Keratinocyte (primary cell): ENCODE data around the gene SPECC1. TPM values are rescaled to one million over a fixed set of nuclear protein-coding genes. Genes with fewer than 3 reads are reported as not detected.
A peak's percentile ranks its signal among the peaks of the same experiment; 100 is the strongest.

ENCODE experiments used
- DNase-seq: peaks from one replicate; pipeline ENCODE4 v3.0.0-alpha.2; 2011; ENCODE audit warnings: low read depth, missing footprints, low spot score
- FAIRE-seq: peaks from 2 replicates; lab custom pipeline; 2011; peaks lifted over from hg19 to GRCh38; lab: Jason Lieb, UNC
- H2AFZ ChIP-seq: 2 replicates; pipeline ENCODE4 v1.6.0; 2012; ENCODE audit warnings: low read length, control low read depth, inconsistent platforms; ENCODE audit not compliant: control insufficient read depth
- H3K27ac ChIP-seq: 2 replicates; pipeline ENCODE4 v1.5.1; 2011; ENCODE audit warnings: low read length; ENCODE audit not compliant: control insufficient read depth, insufficient read depth
- H3K27me3 ChIP-seq: 3 replicates; pipeline ENCODE4 v1.6.0; 2011; ENCODE audit warnings: low read length; ENCODE audit not compliant: control insufficient read depth, insufficient read depth; ENCODE audit errors: extremely low read depth
- H3K36me3 ChIP-seq, 2 experiments: 2 replicates in 1 of 2; 3 replicates in 1 of 2; pipeline ENCODE4 v1.5.1; 2011; ENCODE audit warnings: low read length in 2 of 2, mild to moderate bottlenecking in 1 of 2; ENCODE audit not compliant: control insufficient read depth in 2 of 2, insufficient read depth in 2 of 2; ENCODE audit errors: extremely low read depth in 1 of 2
- H3K4me1 ChIP-seq: 3 replicates; pipeline ENCODE4 v1.5.1; 2011; ENCODE audit warnings: low read length; ENCODE audit not compliant: control insufficient read depth, insufficient read depth; ENCODE audit errors: extremely low read depth
- H3K4me2 ChIP-seq: 3 replicates; pipeline ENCODE4 v1.6.0; 2011; ENCODE audit warnings: low read depth, low read length; ENCODE audit not compliant: control insufficient read depth, insufficient read depth; ENCODE audit errors: extremely low read depth
- H3K4me3 ChIP-seq, 3 experiments: fragments of 200-600 bp in 1 of 3; sonication (generic) in 1 of 3; 2 replicates in 2 of 3; 3 replicates in 1 of 3; pipeline ENCODE4 v1.5.1; 2011 to 2016; ENCODE audit warnings: low read length in 3 of 3, mild to moderate bottlenecking in 3 of 3, control low read depth in 2 of 3, inconsistent platforms in 1 of 3, low read depth in 1 of 3, mixed read lengths in 1 of 3, mixed run types in 1 of 3, moderate library complexity in 1 of 3; ENCODE audit not compliant: control insufficient read depth in 2 of 3, insufficient read depth in 2 of 3; ENCODE audit errors: extremely low read depth in 1 of 3
- H3K79me2 ChIP-seq: 2 replicates; pipeline ENCODE4 v1.6.0; 2012; ENCODE audit warnings: low read length; ENCODE audit not compliant: control insufficient read depth, insufficient read depth
- H3K9ac ChIP-seq: 3 replicates; pipeline ENCODE4 v1.6.0; 2011; ENCODE audit warnings: low read length; ENCODE audit not compliant: control insufficient read depth, insufficient read depth; ENCODE audit errors: extremely low read depth
- H3K9me1 ChIP-seq: 3 replicates; pipeline ENCODE4 v1.6.0; 2011; ENCODE audit warnings: low read length; ENCODE audit not compliant: control insufficient read depth, insufficient read depth; ENCODE audit errors: extremely low read depth
- H3K9me3 ChIP-seq: 2 replicates; pipeline ENCODE4 v1.5.1; 2012; ENCODE audit warnings: low read depth, low read length; ENCODE audit not compliant: control insufficient read depth
- H4K20me1 ChIP-seq: 3 replicates; pipeline ENCODE4 v1.6.0; 2011; ENCODE audit warnings: low read length; ENCODE audit not compliant: control insufficient read depth, insufficient read depth; ENCODE audit errors: extremely low read depth
- CTCF ChIP-seq, 3 experiments: IDR thresholded peaks in 1 of 3; conservative IDR thresholded peaks in 1 of 3; optimal IDR thresholded peaks in 1 of 3; 2 replicates in 2 of 3; 3 replicates in 1 of 3; pipeline versions ENCODE3 to v1.5.1; 2011; ENCODE audit warnings: low read length in 3 of 3, mild to moderate bottlenecking in 3 of 3, moderate library complexity in 2 of 3, control low read depth in 1 of 3, inconsistent platforms in 1 of 3; ENCODE audit not compliant: insufficient read depth in 2 of 3; ENCODE audit errors: extremely low read depth in 1 of 3
- EZH2 ChIP-seq: IDR thresholded peaks from one replicate; pipeline ENCODE4 v1.6.1; 2012; ENCODE audit warnings: inconsistent platforms, mild to moderate bottlenecking, low read length, moderate library complexity
- dilution Hi-C: fragments of 300-500 bp; cut with MboI; formaldehyde crosslinking; loops from one replicate; pipeline ENCODE4 v1.7.0; 2020; ENCODE audit warnings: low sequenced_read_pairs; ENCODE audit not compliant: extremely low pct_ligation_motif_present
- polyA plus RNA-seq, 5 experiments: library from polyadenylated mRNA; depleted of rRNA in 3 of 5; stranded (reverse) in 3 of 5; stranded (forward) in 1 of 5; unstranded in 1 of 5; fragments of >200 nt; gene quantifications; 1 replicate in 1 of 5; 2 replicates in 3 of 5; 3 replicates in 1 of 5; pipeline versions ENCODE4 v1.2.1 to v1.2.3, GENCODE V29; 2011 to 2012; ENCODE audit warnings: missing spikeins in 2 of 5, low read depth in 1 of 5, low replicate concordance in 1 of 5

SPECC1 gene
- polyA plus RNA-seq, 1 donor (not counting 4 experiments of a cell fraction or from before 2014, with no cell fraction given) = 20.9 TPM

- TF ChIP-seq CTCF (optimal IDR thresholded peaks at IDR 0.05 in 1 of 3, IDR thresholded peaks at IDR 0.05 in 1 of 3, conservative IDR thresholded peaks at IDR 0.05 in 1 of 3; ENCODE audit: extremely low read depth in 1 of 3, insufficient read depth in 2 of 3, low read length in 3 of 3) = no peak
- Histone ChIP-seq H3K9ac (peak overlapping the region; percentile 94), H3K4me1 (peaks cover 6% of the 10 kb centered on the region), H3K9me3 (no peaks in the 10 kb centered on the region), H3K27ac (peak overlapping the region; percentile 87), H3K4me2 (peak overlapping the region; percentile 96), H3K27me3 (no peaks in the 10 kb centered on the region), H3K4me3 (peak overlapping the region; percentile 74 to 95 (median 87)), H2AFZ (peak overlapping the region; percentile 72), H3K79me2 (peaks cover 38% of the 10 kb centered on the region), H4K20me1 (no peaks in the 10 kb centered on the region), H3K9me1 (no peaks in the 10 kb centered on the region), H3K36me3 (peaks cover 0 to 2% of the 10 kb centered on the region in 2 experiments)
- dilution Hi-C loops = no loop called here
- DNase-seq (peak; percentile 21), FAIRE-seq (no peak)
Observed at GRCh38 chr17:20156196-20157000, 147.2 kb downstream of the SPECC1 start.

- H3K4me3 ChIP-seq = peak overlapping the region; percentile 74 to 95 (median 87)
- peaks cover 39% of the 10 kb centered on the region for H3K79me2 ChIP-seq
- TF ChIP-seq EZH2 (no peak), CTCF (optimal IDR thresholded peaks at IDR 0.05 in 1 of 3, IDR thresholded peaks at IDR 0.05 in 1 of 3, conservative IDR thresholded peaks at IDR 0.05 in 1 of 3; ENCODE audit: extremely low read depth in 1 of 3, insufficient read depth in 2 of 3, low read length in 3 of 3) (no peak)
- H3K4me2 ChIP-seq = peak overlapping the region; percentile 96
- peak overlapping the region; percentile 94 for H3K9ac ChIP-seq
- no peaks in the 10 kb centered on the region for H3K27me3 ChIP-seq
- dilution Hi-C loops = no loop called here
- no peak for DNase-seq
- peaks cover 0 to 2% of the 10 kb centered on the region in 2 experiments for H3K36me3 ChIP-seq
- H3K9me3 ChIP-seq = no peaks in the 10 kb centered on the region
- H3K27ac ChIP-seq = peak overlapping the region; percentile 87
- H3K9me1 ChIP-seq = no peaks in the 10 kb centered on the region
- no peak for FAIRE-seq
- peaks cover 6% of the 10 kb centered on the region for H3K4me1 ChIP-seq
- H4K20me1 ChIP-seq = no peaks in the 10 kb centered on the region
- H2AFZ ChIP-seq = peak overlapping the region; percentile 72
Observed at GRCh38 chr17:20157001-20157310, 147.8 kb downstream of the SPECC1 start.
